GM12878 (cell line): Measurements from ENCODE around the gene CAPN1. TPM values are rescaled to one million over a fixed set of nuclear protein-coding genes. Genes with fewer than 3 reads are reported as not detected.

Experiments used
- BACH1 ChIP-seq: fragments of 450-650 bp; IDR thresholded peaks from 2 replicates; pipeline ENCODE4 v1.6.1; 2017; ENCODE audit warnings: mild to moderate bottlenecking, borderline replicate concordance
- CBX5 ChIP-seq: sonication (generic); IDR thresholded peaks from 2 replicates; pipeline ENCODE4 v1.6.1; 2016; ENCODE audit warnings: low read depth, moderate library complexity, mild to moderate bottlenecking, inconsistent platforms
- CREM ChIP-seq: IDR thresholded peaks from 2 replicates; pipeline ENCODE4 v1.6.1; 2014; ENCODE audit warnings: antibody characterized with exemption, low read depth
- FOXM1 ChIP-seq: IDR thresholded peaks from 2 replicates; pipeline ENCODE4 v1.6.1; 2012; ENCODE audit warnings: low read depth, mild to moderate bottlenecking, inconsistent platforms, low read length, moderate library complexity
- GABPA ChIP-seq: IDR thresholded peaks from 2 replicates; pipeline ENCODE4 v1.6.1; 2014; ENCODE audit warnings: antibody characterized with exemption, low read depth, mild to moderate bottlenecking, inconsistent platforms
- MYC ChIP-seq: IDR thresholded peaks from 2 replicates; pipeline ENCODE4 v1.6.1; 2011; ENCODE audit warnings: mild to moderate bottlenecking, low read length, moderate library complexity, inconsistent platforms; ENCODE audit not compliant: insufficient read depth, insufficient replicate concordance, insufficient read length, severe bottlenecking
- NBN ChIP-seq: fragments of 450-650 bp; IDR thresholded peaks from 2 replicates; pipeline ENCODE4 v1.6.1; 2016
- NR2C1 ChIP-seq: fragments of 450-650 bp; IDR thresholded peaks from 2 replicates; pipeline ENCODE4 v1.6.1; 2017; ENCODE audit warnings: antibody characterized with exemption, mild to moderate bottlenecking, moderate library complexity
- PAX8 ChIP-seq: fragments of 450-650 bp; IDR thresholded peaks from 2 replicates; pipeline ENCODE4 v1.6.1; 2017; ENCODE audit warnings: mild to moderate bottlenecking, moderate library complexity
- POLR2AphosphoS5 ChIP-seq: IDR thresholded peaks from 2 replicates; pipeline ENCODE4 v1.6.1; 2011; ENCODE audit warnings: mild to moderate bottlenecking, low read length, inconsistent platforms
- RAD21 ChIP-seq: IDR thresholded peaks from 2 replicates; pipeline ENCODE4 v1.6.1; 2011; ENCODE audit warnings: mild to moderate bottlenecking, low read depth, low read length, moderate library complexity; ENCODE audit not compliant: insufficient read depth
- RCOR1 ChIP-seq: conservative IDR thresholded peaks from 2 replicates; pipeline ENCODE4 v1.6.1; 2012; ENCODE audit warnings: low read depth, low read length, improper control_type of control experiment
- RELA ChIP-seq: fragments of 450-650 bp; IDR thresholded peaks from 2 replicates; pipeline ENCODE4 v1.8.0; 2014; ENCODE audit warnings: borderline replicate concordance; ENCODE audit not compliant: partially characterized antibody
- RUNX3 ChIP-seq: IDR thresholded peaks from 2 replicates; pipeline ENCODE4 v1.6.1; 2012; ENCODE audit warnings: low read length, inconsistent platforms
- SRF ChIP-seq, 2 experiments: IDR thresholded peaks; 2 replicates each; pipeline ENCODE4 v1.6.1; 2011; ENCODE audit warnings: low read depth in 2 of 2, low read length in 2 of 2, mild to moderate bottlenecking in 1 of 2, moderate library complexity in 1 of 2
- YY1 ChIP-seq: IDR thresholded peaks from 2 replicates; pipeline ENCODE4 v1.6.1; 2011; ENCODE audit warnings: low read depth, mild to moderate bottlenecking, low read length
- ZSCAN29 ChIP-seq: fragments of 450-650 bp; IDR thresholded peaks from 2 replicates; pipeline ENCODE4 v1.6.1; 2017; ENCODE audit warnings: mild to moderate bottlenecking, moderate library complexity
- polyA plus RNA-seq, 11 experiments: library from polyadenylated mRNA; depleted of rRNA in 4 of 11; unstranded in 6 of 11; stranded (reverse) in 5 of 11; fragments of >200 nt; fragmentation: Nextera tagmentation in 4 of 11; fragmentation: Illumina TruSeq in 1 of 11; extraction: Ambion mirVana in 4 of 11; extraction: Trizol in 1 of 11; gene quantifications; 1 replicate in 1 of 11; 2 replicates in 10 of 11; pipeline versions ENCODE4 v1.2.1 to v1.2.3, GENCODE V29; 2011 to 2016; ENCODE audit warnings: inconsistent platforms in 2 of 11, missing spikeins in 2 of 11, low read depth in 1 of 11
- total RNA-seq, 4 experiments: library from RNA; depleted of rRNA in 3 of 4; stranded (reverse); fragments of >200 nt in 3 of 4; fragmentation: Illumina TruSeq in 1 of 4; extraction: Trizol in 1 of 4; gene quantifications; 2 replicates each; pipeline versions ENCODE4 v1.2.1 to v1.2.3, GENCODE V29; 2013 to 2021
- TF ChIP-seq, protein P1 (sequence below): fragments of 450-650 bp; conservative IDR thresholded peaks from 2 replicates; pipeline ENCODE4 v1.6.1; 2017; ENCODE audit warnings: mild to moderate bottlenecking, moderate library complexity
- TF ChIP-seq, protein P2 (sequence below): fragments of 450-650 bp; IDR thresholded peaks from 2 replicates; pipeline ENCODE4 v1.6.1; 2018; ENCODE audit warnings: mild to moderate bottlenecking, low read depth, moderate library complexity; ENCODE audit not compliant: partially characterized antibody
- TF ChIP-seq, protein P3 (sequence below): IDR thresholded peaks from 2 replicates; pipeline ENCODE4 v1.6.1; 2012; ENCODE audit warnings: mild to moderate bottlenecking, low read depth, low read length
- TF ChIP-seq, protein P4 (sequence below): fragments of 150-350 bp; IDR thresholded peaks from 2 replicates; pipeline ENCODE4 v1.6.1; 2014; ENCODE audit warnings: mild to moderate bottlenecking, low read depth, low read length

Gene CAPN1
- total and polyA plus RNA-seq, 10 of the 15 experiments (the other 5 are each of a cell fraction or from before 2014, with no cell fraction given): 2.2 to 167 (median 77.3) TPM

DNA sequence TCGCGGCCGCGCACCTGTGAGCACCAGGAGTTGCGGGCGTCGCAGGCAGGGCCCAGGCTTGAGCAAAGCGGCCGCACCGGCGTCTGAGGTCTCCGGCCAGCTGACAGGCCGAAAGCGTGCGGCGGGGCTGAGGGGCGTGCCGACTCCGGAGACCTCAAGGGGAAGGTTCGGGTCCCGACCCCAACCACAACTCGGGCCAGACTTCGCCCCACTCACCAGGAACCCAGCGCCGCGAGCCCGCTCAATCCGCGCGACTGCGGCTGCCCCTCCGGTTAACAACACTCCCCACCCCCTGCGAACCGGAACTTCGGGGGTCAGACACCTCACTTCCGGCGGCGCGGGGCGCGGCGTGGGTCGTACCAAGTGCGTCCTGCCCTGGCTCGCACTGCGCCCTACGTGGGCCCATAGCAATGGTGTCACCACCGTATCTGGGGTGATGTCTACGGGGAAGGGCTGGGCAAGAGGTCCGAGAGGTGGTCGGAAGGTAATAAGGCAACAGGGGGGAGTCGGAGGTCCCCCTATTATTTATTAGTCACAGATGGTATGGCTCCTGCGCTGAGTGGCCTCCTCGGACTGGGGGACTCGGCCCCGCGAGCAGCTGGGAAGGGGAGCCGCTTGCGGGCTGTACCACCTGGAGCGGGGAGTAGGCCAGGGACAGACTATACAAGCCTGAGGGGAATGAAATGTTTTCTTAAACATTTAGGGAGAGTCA lies 47.3 kb upstream of the CAPN1 start, which contains the start of gene SYVN1 (continued):
- TF ChIP-seq, protein P1, sequence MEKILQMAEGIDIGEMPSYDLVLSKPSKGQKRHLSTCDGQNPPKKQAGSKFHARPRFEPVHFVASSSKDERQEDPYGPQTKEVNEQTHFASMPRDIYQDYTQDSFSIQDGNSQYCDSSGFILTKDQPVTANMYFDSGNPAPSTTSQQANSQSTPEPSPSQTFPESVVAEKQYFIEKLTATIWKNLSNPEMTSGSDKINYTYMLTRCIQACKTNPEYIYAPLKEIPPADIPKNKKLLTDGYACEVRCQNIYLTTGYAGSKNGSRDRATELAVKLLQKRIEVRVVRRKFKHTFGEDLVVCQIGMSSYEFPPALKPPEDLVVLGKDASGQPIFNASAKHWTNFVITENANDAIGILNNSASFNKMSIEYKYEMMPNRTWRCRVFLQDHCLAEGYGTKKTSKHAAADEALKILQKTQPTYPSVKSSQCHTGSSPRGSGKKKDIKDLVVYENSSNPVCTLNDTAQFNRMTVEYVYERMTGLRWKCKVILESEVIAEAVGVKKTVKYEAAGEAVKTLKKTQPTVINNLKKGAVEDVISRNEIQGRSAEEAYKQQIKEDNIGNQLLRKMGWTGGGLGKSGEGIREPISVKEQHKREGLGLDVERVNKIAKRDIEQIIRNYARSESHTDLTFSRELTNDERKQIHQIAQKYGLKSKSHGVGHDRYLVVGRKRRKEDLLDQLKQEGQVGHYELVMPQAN: peak; percentile 93
- TF ChIP-seq CBX5: no peak
- TF ChIP-seq PAX8: 0 out of 2 replicates have a peak, but pooled peaks have one; percentile 14
- TF ChIP-seq RELA: peak; percentile 80
- TF ChIP-seq BACH1: peak; percentile 44; the same call in 1 of the 2 replicates
- no peak for TF ChIP-seq MYC
- no peak for TF ChIP-seq RCOR1
- TF ChIP-seq CREM: peak; percentile 90
- TF ChIP-seq POLR2AphosphoS5: peak; percentile 87
- TF ChIP-seq RUNX3: peak; percentile 58; the same call in 1 of the 2 replicates
- TF ChIP-seq NR2C1: peak; percentile 85
- TF ChIP-seq SRF (IDR thresholded peaks at IDR 0.05; ENCODE audit: low read depth in 2 of 2, low read length in 2 of 2): no peak
- peak; percentile 43; the same call in 1 of the 2 replicates for TF ChIP-seq ZSCAN29
- peak; percentile 62; the same call in 1 of the 2 replicates for TF ChIP-seq YY1
- TF ChIP-seq, protein P2, sequence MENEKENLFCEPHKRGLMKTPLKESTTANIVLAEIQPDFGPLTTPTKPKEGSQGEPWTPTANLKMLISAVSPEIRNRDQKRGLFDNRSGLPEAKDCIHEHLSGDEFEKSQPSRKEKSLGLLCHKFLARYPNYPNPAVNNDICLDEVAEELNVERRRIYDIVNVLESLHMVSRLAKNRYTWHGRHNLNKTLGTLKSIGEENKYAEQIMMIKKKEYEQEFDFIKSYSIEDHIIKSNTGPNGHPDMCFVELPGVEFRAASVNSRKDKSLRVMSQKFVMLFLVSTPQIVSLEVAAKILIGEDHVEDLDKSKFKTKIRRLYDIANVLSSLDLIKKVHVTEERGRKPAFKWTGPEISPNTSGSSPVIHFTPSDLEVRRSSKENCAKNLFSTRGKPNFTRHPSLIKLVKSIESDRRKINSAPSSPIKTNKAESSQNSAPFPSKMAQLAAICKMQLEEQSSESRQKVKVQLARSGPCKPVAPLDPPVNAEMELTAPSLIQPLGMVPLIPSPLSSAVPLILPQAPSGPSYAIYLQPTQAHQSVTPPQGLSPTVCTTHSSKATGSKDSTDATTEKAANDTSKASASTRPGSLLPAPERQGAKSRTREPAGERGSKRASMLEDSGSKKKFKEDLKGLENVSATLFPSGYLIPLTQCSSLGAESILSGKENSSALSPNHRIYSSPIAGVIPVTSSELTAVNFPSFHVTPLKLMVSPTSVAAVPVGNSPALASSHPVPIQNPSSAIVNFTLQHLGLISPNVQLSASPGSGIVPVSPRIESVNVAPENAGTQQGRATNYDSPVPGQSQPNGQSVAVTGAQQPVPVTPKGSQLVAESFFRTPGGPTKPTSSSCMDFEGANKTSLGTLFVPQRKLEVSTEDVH: peak; percentile 71
- TF ChIP-seq, protein P3, sequence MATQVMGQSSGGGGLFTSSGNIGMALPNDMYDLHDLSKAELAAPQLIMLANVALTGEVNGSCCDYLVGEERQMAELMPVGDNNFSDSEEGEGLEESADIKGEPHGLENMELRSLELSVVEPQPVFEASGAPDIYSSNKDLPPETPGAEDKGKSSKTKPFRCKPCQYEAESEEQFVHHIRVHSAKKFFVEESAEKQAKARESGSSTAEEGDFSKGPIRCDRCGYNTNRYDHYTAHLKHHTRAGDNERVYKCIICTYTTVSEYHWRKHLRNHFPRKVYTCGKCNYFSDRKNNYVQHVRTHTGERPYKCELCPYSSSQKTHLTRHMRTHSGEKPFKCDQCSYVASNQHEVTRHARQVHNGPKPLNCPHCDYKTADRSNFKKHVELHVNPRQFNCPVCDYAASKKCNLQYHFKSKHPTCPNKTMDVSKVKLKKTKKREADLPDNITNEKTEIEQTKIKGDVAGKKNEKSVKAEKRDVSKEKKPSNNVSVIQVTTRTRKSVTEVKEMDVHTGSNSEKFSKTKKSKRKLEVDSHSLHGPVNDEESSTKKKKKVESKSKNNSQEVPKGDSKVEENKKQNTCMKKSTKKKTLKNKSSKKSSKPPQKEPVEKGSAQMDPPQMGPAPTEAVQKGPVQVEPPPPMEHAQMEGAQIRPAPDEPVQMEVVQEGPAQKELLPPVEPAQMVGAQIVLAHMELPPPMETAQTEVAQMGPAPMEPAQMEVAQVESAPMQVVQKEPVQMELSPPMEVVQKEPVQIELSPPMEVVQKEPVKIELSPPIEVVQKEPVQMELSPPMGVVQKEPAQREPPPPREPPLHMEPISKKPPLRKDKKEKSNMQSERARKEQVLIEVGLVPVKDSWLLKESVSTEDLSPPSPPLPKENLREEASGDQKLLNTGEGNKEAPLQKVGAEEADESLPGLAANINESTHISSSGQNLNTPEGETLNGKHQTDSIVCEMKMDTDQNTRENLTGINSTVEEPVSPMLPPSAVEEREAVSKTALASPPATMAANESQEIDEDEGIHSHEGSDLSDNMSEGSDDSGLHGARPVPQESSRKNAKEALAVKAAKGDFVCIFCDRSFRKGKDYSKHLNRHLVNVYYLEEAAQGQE: no peak
- TF ChIP-seq NBN: peak; percentile 97
- TF ChIP-seq FOXM1: no peak
- peak; percentile 89 for TF ChIP-seq GABPA
- TF ChIP-seq, protein P4, sequence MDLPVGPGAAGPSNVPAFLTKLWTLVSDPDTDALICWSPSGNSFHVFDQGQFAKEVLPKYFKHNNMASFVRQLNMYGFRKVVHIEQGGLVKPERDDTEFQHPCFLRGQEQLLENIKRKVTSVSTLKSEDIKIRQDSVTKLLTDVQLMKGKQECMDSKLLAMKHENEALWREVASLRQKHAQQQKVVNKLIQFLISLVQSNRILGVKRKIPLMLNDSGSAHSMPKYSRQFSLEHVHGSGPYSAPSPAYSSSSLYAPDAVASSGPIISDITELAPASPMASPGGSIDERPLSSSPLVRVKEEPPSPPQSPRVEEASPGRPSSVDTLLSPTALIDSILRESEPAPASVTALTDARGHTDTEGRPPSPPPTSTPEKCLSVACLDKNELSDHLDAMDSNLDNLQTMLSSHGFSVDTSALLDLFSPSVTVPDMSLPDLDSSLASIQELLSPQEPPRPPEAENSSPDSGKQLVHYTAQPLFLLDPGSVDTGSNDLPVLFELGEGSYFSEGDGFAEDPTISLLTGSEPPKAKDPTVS: no peak
- no peak for TF ChIP-seq RAD21
